GM18519 (cell line): ENCODE measurements around the gene RAD51.

Experiments
- ATAC-seq: cut with Tn5 transposase; IDR thresholded peaks from one replicate; pipeline ENCODE4 v1.9.1; 2021; ENCODE audit warnings: mild to moderate bottlenecking, moderate library complexity; ENCODE audit not compliant: unreplicated experiment, low FRiP score

The RAD51 gene

DNA sequence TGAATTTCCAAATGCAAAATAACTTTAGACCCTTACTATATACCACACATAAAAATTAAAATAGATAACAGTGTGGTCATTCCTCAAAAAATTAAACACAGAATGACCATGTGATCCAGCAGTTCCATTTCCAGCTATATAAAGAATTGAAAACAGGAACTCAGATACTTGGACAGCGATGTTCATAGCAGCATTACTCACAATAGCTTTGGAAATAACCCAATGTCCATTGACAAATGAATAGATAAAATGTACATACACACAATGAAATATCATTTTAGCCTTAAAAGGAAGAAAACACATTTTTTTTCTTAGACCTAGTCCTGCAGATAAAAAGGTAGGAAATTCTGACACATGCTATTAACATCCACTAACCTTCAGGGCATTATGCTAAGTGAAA is 26.7 kb downstream of the RAD51 start:
- no peak for ATAC-seq

GRCh38 chr15:40722354-40722753 is 27.4 kb downstream of the RAD51 start:
- ATAC-seq: no peak

DNA sequence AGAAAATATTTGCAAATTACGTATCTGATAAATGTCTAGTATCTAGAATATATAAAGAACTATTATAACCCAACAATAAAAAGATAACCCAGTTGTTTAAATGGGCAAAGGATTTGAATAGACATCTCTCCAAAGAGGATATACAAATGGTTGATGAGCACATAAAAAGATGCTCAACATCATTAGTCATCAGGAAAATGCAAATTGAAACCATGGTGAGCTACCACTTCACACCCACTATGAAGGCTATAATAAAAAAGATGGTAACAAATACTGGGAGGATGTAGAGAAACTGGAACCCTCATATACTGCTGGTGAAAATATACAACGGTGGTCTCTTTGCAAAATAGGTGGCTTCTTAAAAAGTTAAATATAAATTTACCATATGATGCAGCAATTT is 28.0 kb downstream of the RAD51 start:
- no peak for ATAC-seq

GRCh38 chr15:40723919-40724318 is 28.9 kb downstream of the RAD51 start:
- no peak for ATAC-seq

- ATAC-seq: no peak
Measured at GRCh38 chr15:40731034-40731433, 36.1 kb downstream of the RAD51 start.

GRCh38 chr15:40736575-40736974 is 41.6 kb downstream of the RAD51 start:
- no peak for ATAC-seq

DNA sequence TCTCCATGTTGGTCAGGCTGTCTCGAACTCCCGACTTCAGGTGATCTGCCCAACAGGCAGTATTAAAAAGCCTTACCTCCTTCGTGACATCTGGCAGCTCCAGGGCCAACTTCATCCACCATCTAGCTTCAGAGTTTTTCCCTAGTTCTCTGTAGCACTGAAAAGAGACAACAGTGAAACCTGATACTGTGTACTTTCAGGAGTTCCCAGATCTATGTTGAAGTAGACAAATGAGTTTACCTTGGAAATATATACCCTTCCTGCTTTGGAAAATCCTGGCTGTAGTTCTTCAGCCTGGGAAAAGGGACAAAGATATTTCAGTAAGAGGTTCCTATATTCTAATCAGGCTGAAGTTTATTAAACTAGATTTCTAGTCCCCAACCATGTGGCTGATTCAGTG is 42.1 kb downstream of the RAD51 start:
- no peak for ATAC-seq

DNA sequence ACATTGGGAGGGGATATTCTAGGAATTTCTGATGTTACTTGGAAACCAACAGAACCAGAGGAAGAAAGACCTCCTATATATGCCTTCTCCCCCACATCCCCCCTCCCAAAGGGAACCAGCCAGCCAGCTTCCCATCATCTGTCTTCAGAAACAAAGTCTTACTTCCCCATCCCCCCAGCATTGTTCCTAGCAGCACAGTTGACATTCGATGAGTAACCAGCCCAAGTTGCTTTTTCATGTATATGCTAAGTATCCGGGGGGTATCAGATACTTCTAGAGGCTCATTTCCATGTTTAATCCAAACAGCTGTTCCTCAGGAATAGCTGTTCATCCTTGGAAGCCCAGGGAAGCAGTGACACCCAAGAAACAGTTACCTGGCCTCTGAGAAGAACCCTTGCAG is 44.1 kb downstream of the RAD51 start:
- no peak for ATAC-seq

- no peak for ATAC-seq
Measured at GRCh38 chr15:40739854-40740253, 44.9 kb downstream of the RAD51 start.

GRCh38 chr15:40743485-40743901 is 48.5 kb downstream of the RAD51 start:
- ATAC-seq: no peak

- ATAC-seq: no peak
Measured at GRCh38 chr15:40743921-40744814, 49.2 kb downstream of the RAD51 start.

DNA sequence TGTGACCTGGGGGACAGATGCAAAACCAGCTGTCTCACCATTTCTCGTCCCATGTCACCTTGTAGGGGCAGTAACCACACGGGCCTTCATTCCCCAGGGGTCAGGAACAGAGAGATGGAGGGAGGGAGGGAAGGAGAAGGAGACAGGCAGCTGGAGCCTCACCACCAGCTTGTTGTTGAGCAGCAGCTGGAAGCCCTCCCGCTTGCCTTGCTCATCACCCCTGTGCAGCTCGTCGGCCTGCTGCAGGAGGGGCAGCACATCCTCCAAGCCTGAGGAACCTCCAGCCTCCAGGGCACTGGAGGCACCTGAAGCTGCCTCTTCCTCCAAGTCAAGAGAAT is 49.8 kb downstream of the RAD51 start:
- no peak for ATAC-seq

- no peak for ATAC-seq
Measured at GRCh38 chr15:40746916-40747418, 52.0 kb downstream of the RAD51 start.

GRCh38 chr15:40747685-40748631 is 53.0 kb downstream of the RAD51 start:
- ATAC-seq: no peak

GRCh38 chr15:40749151-40749630 is 54.2 kb downstream of the RAD51 start:
- no peak for ATAC-seq

DNA sequence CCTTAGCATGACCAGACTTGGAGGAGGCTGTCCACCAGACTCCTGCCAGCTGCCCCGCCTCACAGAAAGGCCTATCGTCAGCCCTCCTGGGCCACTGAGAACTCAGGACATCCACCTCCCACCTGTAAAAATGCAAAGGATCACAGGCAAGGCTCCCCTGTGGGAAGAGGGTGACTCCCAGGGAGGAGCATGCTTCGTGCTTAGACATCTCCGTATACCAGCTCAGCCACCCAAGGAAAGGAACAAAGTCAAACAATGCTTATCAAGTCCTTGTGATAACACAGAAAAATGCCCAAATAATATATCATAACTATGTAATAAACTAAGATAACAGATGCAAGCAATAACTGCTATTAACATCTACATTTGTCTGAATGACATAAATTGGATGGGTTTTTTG is 55.9 kb downstream of the RAD51 start:
- ATAC-seq: no peak

- no peak for ATAC-seq
Measured at GRCh38 chr15:40751745-40752144, 56.8 kb downstream of the RAD51 start.

- no peak for ATAC-seq
Measured at GRCh38 chr15:40754574-40754882, 59.6 kb downstream of the RAD51 start.

GRCh38 chr15:40754883-40755811 is 60.2 kb downstream of the RAD51 start, which contains the start of gene RMDN3:
TSS of gene RMDN3 (minus strand) at chr15:40755254. CDS start at chr15:40754783, 471 bp downstream.
- ATAC-seq: peak; percentile 66

- ATAC-seq: no peak
Measured at GRCh38 chr15:40755812-40756208, 60.8 kb downstream of the RAD51 start.
